HUES48 (cell line): Measurements from ENCODE around the gene ANKRD63.

Experiments used
- H3K27ac ChIP-seq: one replicate; pipeline ENCODE4 v1.7.0; 2013; ENCODE audit warnings: low read depth, low read length, inconsistent platforms
- H3K27me3 ChIP-seq: 2 replicates; pipeline ENCODE4 v1.6.1; 2013; ENCODE audit warnings: mild to moderate bottlenecking, low read length; ENCODE audit not compliant: control insufficient read depth, insufficient read depth
- H3K36me3 ChIP-seq: 2 replicates; pipeline ENCODE4 v1.6.1; 2013; ENCODE audit warnings: low read length; ENCODE audit not compliant: control insufficient read depth, insufficient read depth
- H3K4me1 ChIP-seq: 2 replicates; pipeline ENCODE4 v1.6.1; 2013; ENCODE audit warnings: mild to moderate bottlenecking, low read length; ENCODE audit not compliant: control insufficient read depth, insufficient read depth
- H3K4me3 ChIP-seq: 2 replicates; pipeline ENCODE4 v1.5.1; 2013; ENCODE audit warnings: mild to moderate bottlenecking, low read depth, low read length
- H3K9ac ChIP-seq: 2 replicates; pipeline ENCODE4 v1.6.1; 2013; ENCODE audit warnings: mild to moderate bottlenecking, low read depth, low read length, moderate library complexity
- H3K9me3 ChIP-seq: 2 replicates; pipeline ENCODE4 v1.6.1; 2013; ENCODE audit warnings: low read length; ENCODE audit not compliant: control insufficient read depth, insufficient read depth

Gene ANKRD63

DNA sequence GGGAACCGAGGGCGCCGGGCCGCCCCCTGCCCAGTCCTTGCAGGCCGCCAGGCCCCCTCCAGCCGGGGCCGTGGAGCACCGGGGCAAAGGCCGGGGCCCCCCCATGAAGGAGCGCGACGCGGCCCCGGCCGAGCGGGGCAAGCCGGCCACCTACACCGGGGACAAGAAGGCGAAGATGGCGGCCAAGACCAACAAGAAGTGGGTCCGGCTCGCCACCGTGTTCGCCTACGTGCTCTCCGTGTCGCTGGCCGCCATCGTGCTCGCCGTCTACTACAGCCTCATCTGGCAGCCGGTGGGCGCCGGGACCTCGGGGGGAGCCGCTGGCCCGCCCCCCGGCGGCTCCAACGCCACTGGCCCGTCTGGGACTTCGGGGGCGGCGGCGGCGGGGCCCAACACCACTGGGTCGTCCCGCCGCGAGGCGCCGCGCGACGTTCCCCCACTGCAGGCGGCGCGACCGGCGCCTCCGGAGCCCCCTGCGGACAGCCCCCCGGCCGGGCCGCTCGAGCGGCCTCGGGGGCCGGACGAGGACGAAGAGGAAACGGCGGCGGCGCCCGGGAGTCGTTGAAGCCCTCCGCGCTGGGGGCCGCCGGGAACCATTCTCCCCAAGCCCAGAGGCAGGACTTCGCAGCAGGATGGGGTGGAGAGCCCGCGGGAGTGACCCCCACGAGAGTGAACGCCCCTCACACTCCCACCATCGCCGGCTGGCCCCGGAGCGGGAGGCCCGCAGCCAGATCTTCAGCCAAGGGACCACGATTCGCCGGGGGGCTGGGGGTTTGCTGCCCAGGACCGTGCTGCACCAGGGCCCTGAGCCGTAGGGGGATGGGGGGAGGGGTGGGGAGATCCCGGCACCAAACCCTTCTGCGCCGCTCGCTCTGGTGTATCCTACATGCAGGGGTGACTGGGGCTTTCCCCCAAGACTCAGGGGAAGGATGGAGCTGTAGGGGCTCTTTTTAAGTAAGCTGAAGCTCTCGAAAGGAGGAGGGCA lies 41.4 kb upstream of the ANKRD63 start:
- H3K36me3 ChIP-seq = no peaks in the 10 kb centered on the region
- H3K4me3 ChIP-seq = peak overlapping the region; percentile 74
- peaks cover 59% of the 10 kb centered on the region for H3K4me1 ChIP-seq
- peaks cover 29% of the 10 kb centered on the region for H3K27me3 ChIP-seq
- H3K9ac ChIP-seq = peak overlapping the region; percentile 46; the same call in 1 of the 2 replicates
- H3K9me3 ChIP-seq = no peaks in the 10 kb centered on the region
- H3K27ac ChIP-seq = no peak overlapping the region

DNA sequence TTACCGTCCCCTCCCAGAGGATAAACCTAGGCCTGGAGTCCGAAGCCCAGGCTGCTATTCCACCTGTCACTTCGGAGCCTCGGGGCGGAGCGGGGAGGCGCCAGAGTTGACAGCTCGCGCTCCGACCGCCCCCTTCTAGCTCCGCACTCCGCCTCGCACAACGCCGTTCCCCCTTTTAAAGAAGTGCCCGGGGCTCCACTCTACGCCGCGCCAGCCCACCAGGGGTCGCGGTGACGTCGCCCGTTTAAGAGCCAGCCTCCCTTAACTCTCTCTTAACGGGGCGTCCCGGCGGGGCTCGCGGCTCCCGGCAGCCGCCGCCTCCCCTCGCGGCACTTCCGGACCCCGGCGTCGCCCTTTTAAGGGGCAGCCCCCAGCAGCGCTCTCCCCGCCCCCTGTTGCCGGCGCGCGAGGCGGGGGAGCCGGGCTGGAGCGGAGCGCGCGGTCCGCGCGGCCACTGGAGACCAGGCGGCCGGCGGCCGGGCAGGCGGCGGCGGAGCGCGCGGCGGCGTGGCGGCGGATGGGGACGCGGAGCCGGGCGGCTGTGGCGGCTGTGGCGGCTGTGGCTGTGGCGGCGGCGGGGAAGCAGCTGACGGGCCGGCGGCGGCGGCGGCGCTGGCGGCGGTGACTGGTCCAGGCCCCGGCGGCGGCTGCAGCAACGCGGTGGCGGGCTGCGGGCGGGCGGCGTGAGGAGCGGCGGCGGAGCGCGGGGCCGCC lies 40.5 kb upstream of the ANKRD63 start, which contains the start of gene INAFM2:
INAFM2 (plus strand) TSS at position 454 of the 714 bp plus-strand sequence. CDS start 364 bp downstream, outside the sequence.
- H3K4me3 ChIP-seq = peak within 1 kb of the TSS; percentile 74
- H3K36me3 ChIP-seq = no peaks in the 10 kb centered on the region
- H3K9ac ChIP-seq = peak within 1 kb of the TSS; percentile 46; the same call in 1 of the 2 replicates
- H3K4me1 ChIP-seq = peaks cover 51% of the 10 kb centered on the region
- H3K9me3 ChIP-seq = no peaks in the 10 kb centered on the region
- peaks cover 29% of the 10 kb centered on the region for H3K27me3 ChIP-seq
- no peak within 1 kb of the TSS for H3K27ac ChIP-seq

DNA sequence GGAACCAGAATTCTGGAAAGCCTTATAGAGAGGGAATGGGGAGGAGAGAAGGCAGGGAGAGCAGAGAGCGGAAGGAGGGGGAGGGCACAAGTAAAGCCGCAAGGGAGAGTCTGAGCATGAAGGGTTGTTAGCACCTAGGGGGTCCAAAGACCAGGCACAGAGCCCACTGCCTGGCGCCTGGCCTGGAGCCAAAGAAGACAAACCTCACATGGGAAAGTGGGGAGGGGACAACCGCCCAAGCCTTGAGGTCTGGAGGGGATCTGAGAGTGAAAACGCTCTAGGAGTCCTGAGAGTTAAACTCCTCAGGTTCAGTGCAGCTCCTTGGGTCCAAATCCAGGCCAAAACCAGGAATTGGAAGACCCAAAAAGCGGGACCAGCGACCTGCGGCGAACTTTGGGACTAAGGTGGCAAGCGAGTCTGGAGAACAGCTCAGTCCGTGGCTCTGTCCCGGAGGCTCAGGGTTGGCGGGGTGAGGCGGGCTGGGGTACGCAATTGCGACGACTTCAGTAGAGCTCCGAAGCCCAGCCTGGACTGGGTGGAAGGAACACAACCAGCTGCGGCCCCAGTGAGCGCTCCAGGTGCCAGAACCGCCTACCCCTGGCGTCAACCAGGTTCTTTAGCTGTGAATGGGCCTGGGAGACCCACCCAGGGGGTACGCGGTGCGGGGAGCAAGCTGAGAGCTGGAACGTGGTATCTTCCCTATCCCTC lies 39.8 kb upstream of the ANKRD63 start:
- no peaks in the 10 kb centered on the region for H3K9me3 ChIP-seq
- peak overlapping the region; percentile 74 for H3K4me3 ChIP-seq
- peaks cover 29% of the 10 kb centered on the region for H3K27me3 ChIP-seq
- H3K9ac ChIP-seq = no peak overlapping the region
- peaks cover 44% of the 10 kb centered on the region for H3K4me1 ChIP-seq
- no peak overlapping the region for H3K27ac ChIP-seq
- H3K36me3 ChIP-seq = no peaks in the 10 kb centered on the region

DNA sequence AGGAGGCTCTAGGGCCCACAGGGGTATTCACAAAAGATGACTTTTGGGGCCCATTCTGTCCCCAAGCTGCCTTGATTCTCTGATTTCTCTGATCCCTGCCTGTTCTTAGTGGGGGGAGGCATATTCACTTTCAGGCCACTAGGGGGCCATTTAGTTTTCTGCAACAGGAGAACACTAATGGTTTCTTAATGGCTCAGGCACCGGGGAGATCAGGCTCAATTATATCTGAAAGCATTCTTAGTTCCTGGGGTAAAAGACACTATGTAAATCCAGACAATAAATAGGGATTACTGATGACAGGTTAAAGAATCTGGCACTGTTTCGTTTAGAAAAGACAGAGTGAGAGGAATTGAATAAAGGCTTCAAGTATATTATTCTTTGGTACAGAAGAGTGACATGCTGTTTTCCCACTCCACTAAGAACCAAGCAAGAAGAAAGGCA lies 38.1 kb upstream of the ANKRD63 start:
- H3K27ac ChIP-seq = no peak overlapping the region
- H3K36me3 ChIP-seq = no peaks in the 10 kb centered on the region
- no peak overlapping the region for H3K4me3 ChIP-seq
- no peaks in the 10 kb centered on the region for H3K9me3 ChIP-seq
- peaks cover 29% of the 10 kb centered on the region for H3K27me3 ChIP-seq
- peaks cover 26% of the 10 kb centered on the region for H3K4me1 ChIP-seq
- H3K9ac ChIP-seq = no peak overlapping the region

DNA sequence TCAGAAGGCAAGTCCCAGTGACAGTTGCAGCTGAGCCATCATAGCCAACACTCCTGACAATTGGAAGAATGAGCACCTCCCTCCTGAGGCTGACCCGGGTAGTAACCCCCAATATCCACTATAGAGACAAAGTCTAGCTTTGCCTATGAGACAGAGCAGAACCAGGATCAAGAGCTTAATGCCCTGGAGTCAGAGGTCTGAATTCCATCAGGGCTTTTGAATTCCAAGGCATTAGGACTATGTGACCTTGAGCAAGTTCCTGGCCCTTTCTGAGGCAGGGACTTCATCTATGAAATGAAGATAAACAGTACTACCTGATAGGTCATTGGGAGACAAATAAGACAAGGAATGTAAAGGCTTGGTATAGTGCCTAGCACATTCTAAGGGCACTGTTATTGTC lies 37.5 kb upstream of the ANKRD63 start:
- Histone ChIP-seq H3K4me3 (no peak overlapping the region), H3K4me1 (peaks cover 21% of the 10 kb centered on the region), H3K36me3 (no peaks in the 10 kb centered on the region), H3K27ac (no peak overlapping the region), H3K9ac (no peak overlapping the region), H3K27me3 (peaks cover 24% of the 10 kb centered on the region), H3K9me3 (no peaks in the 10 kb centered on the region)

DNA sequence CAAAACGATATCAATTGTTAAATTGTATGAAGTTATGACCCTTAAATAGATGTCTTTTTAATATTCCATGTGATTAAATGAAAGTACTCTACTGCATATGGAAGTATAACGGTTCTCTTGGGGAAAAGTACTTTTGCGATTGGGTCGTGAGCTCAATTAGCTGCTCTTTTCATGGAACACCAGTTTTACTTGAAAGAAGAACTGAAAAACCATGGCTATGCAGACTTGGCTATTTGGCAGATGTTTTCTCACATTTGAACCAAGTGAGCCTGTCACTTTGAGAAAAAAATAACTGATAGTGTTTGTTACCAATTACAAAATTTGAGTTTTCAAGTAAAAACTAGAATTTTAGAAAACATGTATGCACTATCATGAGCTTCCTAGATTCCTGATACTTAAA lies 34.7 kb upstream of the ANKRD63 start:
- H3K4me3 ChIP-seq = no peak overlapping the region
- H3K4me1 ChIP-seq = peaks cover 10% of the 10 kb centered on the region; the same call in 1 of the 2 replicates

DNA sequence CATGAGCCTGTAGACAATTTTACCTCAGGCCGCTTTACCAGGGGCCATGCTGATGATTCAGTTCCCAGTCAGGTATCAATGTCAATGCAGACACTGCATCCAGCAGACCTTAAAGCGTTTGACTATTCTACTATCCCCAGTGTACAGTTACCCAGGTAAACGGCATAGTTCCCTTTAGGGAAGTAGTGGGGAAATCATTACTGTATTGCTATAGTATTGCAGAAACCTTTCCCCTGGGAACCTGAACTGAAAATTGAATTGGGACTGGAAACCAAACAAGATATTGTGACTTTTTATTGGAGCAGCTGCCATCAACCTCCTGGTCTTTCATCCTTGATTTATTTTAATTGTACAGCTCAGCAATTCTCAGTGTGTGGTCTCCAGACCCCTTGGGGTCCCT lies 34.1 kb upstream of the ANKRD63 start:
- Histone ChIP-seq H3K27ac (no peak overlapping the region), H3K9ac (no peak overlapping the region), H3K4me1 (peaks cover 3% of the 10 kb centered on the region; the same call in 1 of the 2 replicates), H3K36me3 (no peaks in the 10 kb centered on the region), H3K9me3 (no peaks in the 10 kb centered on the region), H3K4me3 (no peak overlapping the region), H3K27me3 (peaks cover 8% of the 10 kb centered on the region)

More for the DNA sequence above, 34.7 kb upstream of the ANKRD63 start:
- peaks cover 14% of the 10 kb centered on the region for H3K27me3 ChIP-seq
- no peak overlapping the region for H3K27ac ChIP-seq
- H3K9ac ChIP-seq = no peak overlapping the region
- H3K36me3 ChIP-seq = no peaks in the 10 kb centered on the region
- H3K9me3 ChIP-seq = no peaks in the 10 kb centered on the region

DNA sequence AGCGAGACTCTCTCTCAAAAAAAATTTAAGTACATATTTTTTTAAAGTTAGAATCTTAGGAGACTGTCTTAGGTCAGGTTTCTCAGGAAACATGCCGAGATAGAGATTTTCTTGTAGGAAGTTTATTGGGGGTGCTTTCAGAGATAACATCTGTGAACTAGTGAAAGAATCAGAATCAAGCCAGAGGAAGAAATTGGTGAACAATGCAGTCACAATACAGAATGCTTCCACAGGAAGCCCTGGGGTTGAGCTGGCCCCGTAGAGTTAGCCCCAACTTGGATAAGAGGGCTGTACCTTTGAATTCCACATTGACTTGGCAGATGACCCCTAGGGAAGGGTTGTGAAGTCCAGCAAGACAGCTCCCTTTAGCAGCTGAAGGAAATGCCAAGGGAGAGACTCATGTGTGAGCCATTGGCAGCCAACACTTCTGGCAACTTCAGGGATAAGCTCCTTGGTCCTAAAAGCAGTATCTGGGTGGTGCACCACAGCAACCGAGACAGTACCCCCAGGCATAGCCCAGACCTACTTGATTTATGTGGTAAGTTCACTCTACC lies 31.9 kb upstream of the ANKRD63 start:
- Histone ChIP-seq H3K9me3 (no peaks in the 10 kb centered on the region), H3K4me3 (no peak overlapping the region), H3K36me3 (no peaks in the 10 kb centered on the region), H3K27me3 (peaks cover 19% of the 10 kb centered on the region; the same call in 1 of the 2 replicates), H3K4me1 (no peaks in the 10 kb centered on the region), H3K9ac (no peak overlapping the region), H3K27ac (no peak overlapping the region)

DNA sequence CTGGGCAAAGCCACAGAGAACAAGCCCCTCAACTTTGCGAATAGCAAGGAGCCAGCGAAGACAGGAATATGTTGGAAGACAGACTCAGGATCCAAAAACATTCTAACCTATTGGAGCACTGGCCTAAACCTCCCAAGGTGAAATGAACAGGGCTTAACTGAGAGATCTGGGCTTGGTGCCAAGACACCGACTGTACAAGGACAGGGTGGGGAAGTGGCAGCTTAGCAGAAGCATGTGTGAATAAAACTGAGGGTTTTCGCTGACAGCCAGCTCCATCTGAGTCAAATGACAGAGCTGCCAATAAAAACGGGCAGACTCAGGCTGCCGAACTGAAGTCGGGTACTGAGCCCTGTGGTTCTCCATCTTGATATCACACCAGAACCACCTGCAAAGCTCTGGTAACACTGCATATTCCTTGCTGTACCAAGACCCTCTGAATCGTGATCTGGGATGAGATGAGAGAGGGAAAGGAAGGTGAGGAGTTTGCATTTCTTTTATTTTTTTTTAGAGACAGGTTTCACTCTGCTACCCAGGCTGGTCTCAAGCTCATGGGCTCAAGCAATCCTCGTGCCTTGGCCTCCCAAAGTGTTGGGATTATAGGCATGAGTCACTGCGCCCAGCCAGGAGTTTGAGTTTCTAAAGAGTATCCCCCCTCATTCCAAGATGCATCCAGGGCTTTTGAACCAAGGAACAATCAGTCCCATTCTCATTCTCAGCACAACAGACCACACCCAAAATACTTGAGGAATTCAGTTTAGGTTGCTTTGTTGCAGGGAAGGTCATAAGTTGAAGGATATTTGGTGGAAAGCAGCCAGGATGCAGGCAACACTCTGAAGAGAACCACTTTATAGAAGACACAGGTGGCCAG lies 30.9 kb upstream of the ANKRD63 start:
- Histone ChIP-seq H3K27ac (no peak overlapping the region), H3K9me3 (no peaks in the 10 kb centered on the region), H3K36me3 (no peaks in the 10 kb centered on the region), H3K4me3 (no peak overlapping the region), H3K9ac (no peak overlapping the region), H3K4me1 (peaks cover 9% of the 10 kb centered on the region), H3K27me3 (peaks cover 19% of the 10 kb centered on the region; the same call in 1 of the 2 replicates)
